K562 (cell line): ENCODE results near the gene CNNM4. TPM values are rescaled to one million over a fixed set of nuclear protein-coding genes. Genes with fewer than 3 reads are reported as not detected.

Experiments used
- ASH1L ChIP-seq: fragments of 450-650 bp; IDR thresholded peaks from 2 replicates; pipeline ENCODE4 v1.6.1; 2018; ENCODE audit warnings: borderline replicate concordance, mild to moderate bottlenecking, low read depth; ENCODE audit not compliant: partially characterized antibody
- DMBX1 ChIP-seq: fragments of 250-450 bp; sonication (Bioruptor Pico); IDR thresholded peaks from 2 replicates; pipeline ENCODE4 v1.8.0; 2022; ENCODE audit warnings: inconsistent platforms, mild to moderate bottlenecking, moderate library complexity, borderline replicate concordance
- ETV5 ChIP-seq: sonication (generic); formaldehyde crosslinking; IDR thresholded peaks from 2 replicates; pipeline ENCODE4 v1.4.0; 2020; ENCODE audit warnings: low read depth, mild to moderate bottlenecking, missing genetic modification reagents
- KHSRP ChIP-seq: fragments of 450-650 bp; IDR thresholded peaks from 2 replicates; pipeline ENCODE4 v1.6.1; 2017
- LARP7 ChIP-seq: fragments of 450-650 bp; IDR thresholded peaks from 2 replicates; pipeline ENCODE4 v1.6.1; 2016
- MAFF ChIP-seq: IDR thresholded peaks from 2 replicates; pipeline ENCODE4 v1.6.1; 2012; ENCODE audit warnings: low read length, improper control_type of control experiment
- MAFG ChIP-seq: fragments of 450-650 bp; conservative IDR thresholded peaks from 2 replicates; pipeline ENCODE4 v1.6.1; 2016; ENCODE audit warnings: missing genetic modification characterization, missing compliant biosample characterization
- NFE2 ChIP-seq: IDR thresholded peaks from 2 replicates; pipeline ENCODE4 v1.6.1; 2014; ENCODE audit warnings: antibody characterized with exemption, low read depth
- PHF8 ChIP-seq: fragments of 200-600 bp; sonication (generic); IDR thresholded peaks from 2 replicates; pipeline ENCODE4 v1.6.1; 2012; ENCODE audit warnings: mixed run types, mild to moderate bottlenecking, inconsistent platforms, low read length, moderate library complexity, borderline replicate concordance
- POLR2G ChIP-seq: fragments of 200-400 bp; formaldehyde crosslinking; IDR thresholded peaks from 2 replicates; pipeline ENCODE4 v1.6.1; 2017; ENCODE audit warnings: low read depth, mild to moderate bottlenecking, antibody characterized with exemption, low read length, moderate library complexity
- RB1 ChIP-seq: fragments of 450-650 bp; IDR thresholded peaks from 2 replicates; pipeline ENCODE4 v1.6.1; 2017; ENCODE audit warnings: low read depth, mild to moderate bottlenecking
- RUNX1 ChIP-seq: sonication (generic); IDR thresholded peaks from 2 replicates; pipeline ENCODE4 v1.6.1; 2016; ENCODE audit warnings: antibody characterized with exemption, low read depth
- SMARCA4 ChIP-seq: fragments of 450-650 bp; IDR thresholded peaks from 2 replicates; pipeline ENCODE4 v1.6.1; 2016
- SMC3 ChIP-seq: conservative IDR thresholded peaks from 2 replicates; pipeline ENCODE4 v1.6.1; 2011; ENCODE audit warnings: low read depth, low read length, improper control_type of control experiment; ENCODE audit not compliant: insufficient read depth
- SNRNP70 ChIP-seq: fragments of 200-400 bp; formaldehyde crosslinking; optimal IDR thresholded peaks from 2 replicates; pipeline ENCODE3; 2017; ENCODE audit warnings: low read depth, low read length
- U2AF2 ChIP-seq: fragments of 200-400 bp; formaldehyde crosslinking; optimal IDR thresholded peaks from 2 replicates; pipeline ENCODE3; 2017; ENCODE audit warnings: low read depth, mild to moderate bottlenecking, low read length
- XRCC4 ChIP-seq: IDR thresholded peaks from one replicate; pipeline ENCODE4 v1.6.1; 2011; ENCODE audit not compliant: insufficient read depth, insufficient read length; ENCODE audit errors: extremely low read depth
- ZNF282 ChIP-seq: sonication (generic); formaldehyde crosslinking; IDR thresholded peaks from 2 replicates; pipeline ENCODE4 v1.8.1; 2023; ENCODE audit warnings: missing genetic modification reagents
- ZNF75A ChIP-seq: fragments of 450-650 bp; formaldehyde crosslinking; IDR thresholded peaks from 2 replicates; pipeline ENCODE4 v1.4.0; 2020; ENCODE audit warnings: mild to moderate bottlenecking
- polyA plus RNA-seq, 8 experiments: library from polyadenylated mRNA; depleted of rRNA in 4 of 8; stranded (reverse) in 5 of 8; unstranded in 3 of 8; fragments of >200 nt; fragmentation: Nextera tagmentation in 2 of 8; fragmentation: Illumina TruSeq in 1 of 8; extraction: Ambion mirVana in 2 of 8; extraction: Trizol in 1 of 8; gene quantifications; 2 replicates each; pipeline versions ENCODE4 v1.2.1 to v1.2.3, GENCODE V29; 2011 to 2014; ENCODE audit warnings: inconsistent platforms in 1 of 8, missing spikeins in 1 of 8
- total RNA-seq, 7 experiments: library from RNA; depleted of rRNA in 6 of 7; stranded (reverse); fragments of >200 nt in 6 of 7; fragmentation: Illumina TruSeq in 2 of 7; extraction: Trizol in 2 of 7; gene quantifications; 2 replicates each; pipeline versions ENCODE4 v1.2.1 to v1.2.3, GENCODE V29; 2011 to 2021; ENCODE audit warnings: low replicate concordance in 1 of 7
- TF ChIP-seq, protein P1 (sequence below): fragments of 250-450 bp; sonication (Bioruptor Pico); IDR thresholded peaks from 2 replicates; pipeline ENCODE4 v1.4.0; 2020; ENCODE audit warnings: mild to moderate bottlenecking
- TF ChIP-seq, protein P2 (sequence below): fragments of 450-650 bp; conservative IDR thresholded peaks from 2 replicates; pipeline ENCODE4 v1.6.1; 2016; ENCODE audit warnings: missing genetic modification characterization, low read depth, mild to moderate bottlenecking, missing compliant biosample characterization, moderate library complexity
- TF ChIP-seq, protein P3 (sequence below), 2 experiments: fragments of 450-650 bp in 1 of 2; IDR thresholded peaks; 2 replicates each; pipeline ENCODE4 v1.6.1; 2011 to 2017; ENCODE audit warnings: low read depth in 2 of 2, antibody characterized with exemption in 1 of 2, borderline replicate concordance in 1 of 2, low read length in 1 of 2, mild to moderate bottlenecking in 1 of 2, mixed read lengths in 1 of 2; ENCODE audit not compliant: control insufficient read depth in 1 of 2

CNNM4 gene
- total and polyA plus RNA-seq, 9 of the 15 experiments (the other 6 are each of a cell fraction or from before 2014, with no cell fraction given): 0.96 to 6.3 (median 2.8) TPM

DNA sequence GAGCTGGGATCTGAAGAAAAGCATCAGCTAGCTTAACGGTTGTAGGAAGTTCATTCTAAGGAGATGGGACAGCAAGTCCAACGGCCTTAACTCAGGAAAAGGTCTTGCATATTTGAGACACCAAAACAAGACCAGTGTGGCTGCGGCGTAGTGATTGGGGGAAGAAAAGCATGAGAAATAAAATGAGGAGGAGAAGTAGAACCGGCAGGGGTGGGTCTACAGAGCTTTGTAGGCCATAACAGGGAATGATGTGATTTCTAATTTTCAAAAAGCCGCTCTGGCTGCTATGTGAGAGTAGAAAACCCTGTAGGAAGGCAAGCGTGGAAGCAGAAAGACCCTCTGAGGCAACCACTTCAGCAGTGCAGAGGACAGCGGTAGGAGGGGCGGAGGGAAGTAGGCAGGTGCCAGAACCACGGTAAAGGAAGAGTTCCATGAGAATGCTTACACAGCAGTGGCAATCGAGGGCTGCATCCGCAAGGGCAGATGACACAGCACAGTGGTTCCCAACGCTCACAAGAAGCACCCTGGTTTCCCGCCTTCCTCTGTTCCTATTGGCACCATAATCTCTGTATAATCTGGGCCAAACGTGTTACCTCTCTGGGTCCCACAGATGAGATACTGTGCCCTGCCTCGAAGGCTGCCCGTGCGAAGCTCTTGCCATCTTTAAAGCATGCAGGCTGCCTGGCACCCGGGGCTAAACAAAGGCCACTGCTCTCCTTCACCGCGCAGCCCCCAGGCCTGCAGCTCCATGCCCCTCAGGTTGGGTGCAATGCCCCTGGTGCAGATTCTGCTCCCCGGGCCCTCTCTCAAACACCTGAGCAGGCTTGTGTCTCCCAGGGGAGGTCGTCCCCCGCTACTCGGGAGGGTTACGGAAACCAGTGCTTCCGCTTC, 96.3 kb downstream of the CNNM4 start (continued):
- TF ChIP-seq MAFF: peak; percentile 57; the same call in 1 of the 2 replicates
- peak; percentile 36; the same call in 1 of the 2 replicates for TF ChIP-seq RB1
- TF ChIP-seq KHSRP: no peak
- TF ChIP-seq, protein P1, sequence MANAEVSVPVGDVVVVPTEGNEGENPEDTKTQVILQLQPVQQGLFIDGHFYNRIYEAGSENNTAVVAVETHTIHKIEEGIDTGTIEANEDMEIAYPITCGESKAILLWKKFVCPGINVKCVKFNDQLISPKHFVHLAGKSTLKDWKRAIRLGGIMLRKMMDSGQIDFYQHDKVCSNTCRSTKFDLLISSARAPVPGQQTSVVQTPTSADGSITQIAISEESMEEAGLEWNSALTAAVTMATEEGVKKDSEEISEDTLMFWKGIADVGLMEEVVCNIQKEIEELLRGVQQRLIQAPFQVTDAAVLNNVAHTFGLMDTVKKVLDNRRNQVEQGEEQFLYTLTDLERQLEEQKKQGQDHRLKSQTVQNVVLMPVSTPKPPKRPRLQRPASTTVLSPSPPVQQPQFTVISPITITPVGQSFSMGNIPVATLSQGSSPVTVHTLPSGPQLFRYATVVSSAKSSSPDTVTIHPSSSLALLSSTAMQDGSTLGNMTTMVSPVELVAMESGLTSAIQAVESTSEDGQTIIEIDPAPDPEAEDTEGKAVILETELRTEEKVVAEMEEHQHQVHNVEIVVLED: no peak
- TF ChIP-seq ASH1L: no peak
- no peak for TF ChIP-seq ZNF75A (CRISPR knock-in tag)
- TF ChIP-seq, protein P2, sequence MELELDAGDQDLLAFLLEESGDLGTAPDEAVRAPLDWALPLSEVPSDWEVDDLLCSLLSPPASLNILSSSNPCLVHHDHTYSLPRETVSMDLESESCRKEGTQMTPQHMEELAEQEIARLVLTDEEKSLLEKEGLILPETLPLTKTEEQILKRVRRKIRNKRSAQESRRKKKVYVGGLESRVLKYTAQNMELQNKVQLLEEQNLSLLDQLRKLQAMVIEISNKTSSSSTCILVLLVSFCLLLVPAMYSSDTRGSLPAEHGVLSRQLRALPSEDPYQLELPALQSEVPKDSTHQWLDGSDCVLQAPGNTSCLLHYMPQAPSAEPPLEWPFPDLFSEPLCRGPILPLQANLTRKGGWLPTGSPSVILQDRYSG: 0 out of 2 replicates have a peak, but pooled peaks have one; percentile 44
- no peak for TF ChIP-seq RUNX1
- 0 out of 2 replicates have a peak, but pooled peaks have one; percentile 19 for TF ChIP-seq ZNF282 (CRISPR knock-in tag)
- TF ChIP-seq MAFG: peak; percentile 63; the same call in 1 of the 2 replicates
- TF ChIP-seq, protein P3, sequence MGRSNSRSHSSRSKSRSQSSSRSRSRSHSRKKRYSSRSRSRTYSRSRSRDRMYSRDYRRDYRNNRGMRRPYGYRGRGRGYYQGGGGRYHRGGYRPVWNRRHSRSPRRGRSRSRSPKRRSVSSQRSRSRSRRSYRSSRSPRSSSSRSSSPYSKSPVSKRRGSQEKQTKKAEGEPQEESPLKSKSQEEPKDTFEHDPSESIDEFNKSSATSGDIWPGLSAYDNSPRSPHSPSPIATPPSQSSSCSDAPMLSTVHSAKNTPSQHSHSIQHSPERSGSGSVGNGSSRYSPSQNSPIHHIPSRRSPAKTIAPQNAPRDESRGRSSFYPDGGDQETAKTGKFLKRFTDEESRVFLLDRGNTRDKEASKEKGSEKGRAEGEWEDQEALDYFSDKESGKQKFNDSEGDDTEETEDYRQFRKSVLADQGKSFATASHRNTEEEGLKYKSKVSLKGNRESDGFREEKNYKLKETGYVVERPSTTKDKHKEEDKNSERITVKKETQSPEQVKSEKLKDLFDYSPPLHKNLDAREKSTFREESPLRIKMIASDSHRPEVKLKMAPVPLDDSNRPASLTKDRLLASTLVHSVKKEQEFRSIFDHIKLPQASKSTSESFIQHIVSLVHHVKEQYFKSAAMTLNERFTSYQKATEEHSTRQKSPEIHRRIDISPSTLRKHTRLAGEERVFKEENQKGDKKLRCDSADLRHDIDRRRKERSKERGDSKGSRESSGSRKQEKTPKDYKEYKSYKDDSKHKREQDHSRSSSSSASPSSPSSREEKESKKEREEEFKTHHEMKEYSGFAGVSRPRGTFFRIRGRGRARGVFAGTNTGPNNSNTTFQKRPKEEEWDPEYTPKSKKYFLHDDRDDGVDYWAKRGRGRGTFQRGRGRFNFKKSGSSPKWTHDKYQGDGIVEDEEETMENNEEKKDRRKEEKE (IDR thresholded peaks at IDR 0.05; ENCODE audit: borderline replicate concordance in 1 of 2, control insufficient read depth in 1 of 2, low read depth in 2 of 2, low read length in 1 of 2): no peak
- no peak for TF ChIP-seq PHF8
- 0 out of 2 replicates have a peak, but pooled peaks have one; percentile 12 for TF ChIP-seq SMC3
- TF ChIP-seq DMBX1 (CRISPR knock-in tag): no peak
- no peak for TF ChIP-seq SNRNP70
- TF ChIP-seq NFE2: peak; percentile 89
- TF ChIP-seq ETV5 (CRISPR knock-in tag): no peak
- TF ChIP-seq POLR2G: no peak
- no peak for TF ChIP-seq U2AF2
- TF ChIP-seq XRCC4: no peak
- TF ChIP-seq SMARCA4: no peak
- TF ChIP-seq LARP7: no peak
